ENCODE results near the gene PRAME.

DNA sequence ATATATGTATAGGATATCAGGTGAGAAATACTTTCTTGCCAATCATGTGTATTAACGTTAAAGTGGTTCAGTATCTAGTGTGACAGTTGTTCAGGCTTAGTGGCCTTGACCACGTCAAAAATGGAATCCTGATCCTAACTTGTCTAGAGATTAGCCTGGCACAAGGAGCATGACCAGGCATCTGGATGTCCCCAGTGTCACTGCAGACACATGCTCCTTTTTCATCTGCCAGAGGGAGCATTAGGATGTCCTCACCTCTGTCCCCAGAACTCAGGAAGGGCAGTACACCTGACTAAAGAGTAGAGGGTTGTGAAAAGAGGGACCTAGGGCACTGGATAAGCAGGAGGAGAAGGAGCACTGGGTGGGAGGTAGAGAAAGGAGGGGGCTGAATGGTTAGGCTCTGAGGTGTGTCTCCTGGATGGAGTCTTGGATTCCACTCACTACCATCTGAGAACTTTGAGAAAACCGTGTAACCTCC, 44.4 kb upstream of the PRAME start:
- TF ChIP-seq NFIC (IDR thresholded peaks at IDR 0.05), result no peak
- no peak for TF ChIP-seq TCF12 (IDR thresholded peaks at IDR 0.05; ENCODE audit: low read depth)

All from Ishikawa (cell line).